A549 (cell line): ENCODE measurements around the gene CFHR4.

Experiments
- CEBPB ChIP-seq, 2 experiments: fragments of >200 bp in 1 of 2; sonication (Bioruptor Twin) in 1 of 2; formaldehyde crosslinking in 1 of 2; IDR thresholded peaks; 2 replicates each; pipeline ENCODE4 v1.6.1; 2012 to 2016
- EP300 ChIP-seq, 2 experiments: fragments of >200 bp; sonication (Bioruptor Twin); formaldehyde crosslinking; IDR thresholded peaks; 2 replicates in 1 of 2; 3 replicates in 1 of 2; pipeline ENCODE4 v1.6.1; 2016 to 2017
- HEYL ChIP-seq: fragments of 250-450 bp; sonication (Bioruptor Pico); IDR thresholded peaks from 2 replicates; pipeline ENCODE4 v1.8.0; 2021; ENCODE audit warnings: mild to moderate bottlenecking, moderate library complexity
- JUNB ChIP-seq: fragments of >200 bp; sonication (Bioruptor Twin); formaldehyde crosslinking; IDR thresholded peaks from 2 replicates; pipeline ENCODE4 v1.6.1; 2016
- SMC3 ChIP-seq: fragments of >200 bp; sonication (Bioruptor Twin); formaldehyde crosslinking; IDR thresholded peaks from 3 replicates; pipeline ENCODE4 v1.6.1; 2018; ENCODE audit warnings: inconsistent platforms
- TF ChIP-seq, protein P1 (sequence below): fragments of >200 bp; sonication (Bioruptor Twin); formaldehyde crosslinking; IDR thresholded peaks from 3 replicates; pipeline ENCODE4 v1.5.1; 2016

DNA sequence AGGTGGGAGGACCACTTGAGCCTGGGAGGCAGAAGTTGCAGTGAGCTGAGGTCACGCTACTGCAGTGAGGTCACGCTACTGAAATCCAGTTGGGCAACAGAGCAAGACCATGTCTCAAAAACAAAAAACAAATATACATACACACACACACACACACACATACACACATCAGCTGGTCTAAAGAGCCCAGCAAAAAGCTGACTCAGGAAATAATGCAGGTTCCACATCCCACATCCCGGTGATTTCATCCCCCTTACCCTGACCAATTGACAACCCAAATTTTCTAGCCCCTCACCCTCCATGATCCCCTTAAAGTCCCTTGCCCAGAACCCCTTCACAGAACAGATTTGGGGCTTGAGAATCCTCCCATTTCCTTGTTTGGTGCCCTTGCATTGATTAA, 11.9 kb upstream of the CFHR4 start:
- TF ChIP-seq SMC3: no peak
- TF ChIP-seq, protein P1, sequence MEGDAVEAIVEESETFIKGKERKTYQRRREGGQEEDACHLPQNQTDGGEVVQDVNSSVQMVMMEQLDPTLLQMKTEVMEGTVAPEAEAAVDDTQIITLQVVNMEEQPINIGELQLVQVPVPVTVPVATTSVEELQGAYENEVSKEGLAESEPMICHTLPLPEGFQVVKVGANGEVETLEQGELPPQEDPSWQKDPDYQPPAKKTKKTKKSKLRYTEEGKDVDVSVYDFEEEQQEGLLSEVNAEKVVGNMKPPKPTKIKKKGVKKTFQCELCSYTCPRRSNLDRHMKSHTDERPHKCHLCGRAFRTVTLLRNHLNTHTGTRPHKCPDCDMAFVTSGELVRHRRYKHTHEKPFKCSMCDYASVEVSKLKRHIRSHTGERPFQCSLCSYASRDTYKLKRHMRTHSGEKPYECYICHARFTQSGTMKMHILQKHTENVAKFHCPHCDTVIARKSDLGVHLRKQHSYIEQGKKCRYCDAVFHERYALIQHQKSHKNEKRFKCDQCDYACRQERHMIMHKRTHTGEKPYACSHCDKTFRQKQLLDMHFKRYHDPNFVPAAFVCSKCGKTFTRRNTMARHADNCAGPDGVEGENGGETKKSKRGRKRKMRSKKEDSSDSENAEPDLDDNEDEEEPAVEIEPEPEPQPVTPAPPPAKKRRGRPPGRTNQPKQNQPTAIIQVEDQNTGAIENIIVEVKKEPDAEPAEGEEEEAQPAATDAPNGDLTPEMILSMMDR: no peak
- no peak for TF ChIP-seq HEYL (CRISPR knock-in tag)
- TF ChIP-seq JUNB: no peak
- TF ChIP-seq CEBPB (IDR thresholded peaks at IDR 0.05): no peak
- TF ChIP-seq EP300 (IDR thresholded peaks at IDR 0.05): no peak
